CMK (cell line): ENCODE data around the gene INTS14.
"Not testable (repeated sequence)": the region's sequence is repeated elsewhere in the genome, so short reads cannot be mapped to it uniquely, and the experiment has no call there.

Source experiments
- DNase-seq: peaks from one replicate; pipeline ENCODE4 v3.0.0-alpha.2; 2010; ENCODE audit warnings: low read depth

INTS14 gene

GRCh38 chr15:65578904-65579728 is 31.8 kb downstream of the INTS14 start:
- DNase-seq: no peak

DNA sequence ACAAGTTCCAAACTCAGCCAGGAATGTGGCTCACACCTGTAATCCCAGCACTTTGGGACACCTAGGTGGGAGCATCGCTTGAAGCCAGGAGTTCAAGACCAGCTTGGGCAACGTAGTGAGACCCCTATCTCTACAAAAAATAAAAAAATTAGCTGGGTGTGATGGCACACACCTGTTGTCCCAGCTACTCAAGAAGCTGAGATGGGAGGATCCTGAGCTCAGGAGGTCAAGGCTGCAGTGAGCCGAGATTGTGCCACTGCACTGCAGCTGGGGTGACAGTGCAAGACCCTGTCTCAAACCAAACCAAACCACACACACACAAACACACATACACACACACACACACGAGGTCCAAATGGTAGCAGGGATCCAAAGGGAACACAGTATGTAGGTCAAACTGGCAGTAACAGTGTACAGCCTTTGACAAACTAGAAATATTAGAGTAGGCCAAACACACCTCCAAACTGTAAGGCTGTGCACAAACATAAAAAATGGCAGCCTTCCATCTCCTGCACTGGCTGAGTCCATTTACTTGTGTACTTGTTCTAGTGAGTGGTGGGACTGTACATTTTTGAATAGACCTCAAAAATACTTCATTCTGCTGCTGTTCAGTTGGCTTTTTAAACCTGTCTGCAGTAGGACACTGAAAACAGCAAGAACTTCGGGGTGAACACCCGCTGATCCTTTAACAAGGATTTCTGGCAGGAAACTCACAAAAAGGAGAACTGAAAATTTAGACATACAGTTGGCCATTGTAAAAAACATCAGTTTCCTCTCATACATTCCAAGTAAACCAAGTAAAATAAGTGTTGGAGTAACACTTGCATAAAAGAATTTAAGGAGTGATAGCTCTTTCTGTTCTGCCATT is 33.6 kb downstream of the INTS14 start:
- DNase-seq: no peak

- DNase-seq: no peak
Measured at GRCh38 chr15:65576664-65577063, 34.3 kb downstream of the INTS14 start.

DNA sequence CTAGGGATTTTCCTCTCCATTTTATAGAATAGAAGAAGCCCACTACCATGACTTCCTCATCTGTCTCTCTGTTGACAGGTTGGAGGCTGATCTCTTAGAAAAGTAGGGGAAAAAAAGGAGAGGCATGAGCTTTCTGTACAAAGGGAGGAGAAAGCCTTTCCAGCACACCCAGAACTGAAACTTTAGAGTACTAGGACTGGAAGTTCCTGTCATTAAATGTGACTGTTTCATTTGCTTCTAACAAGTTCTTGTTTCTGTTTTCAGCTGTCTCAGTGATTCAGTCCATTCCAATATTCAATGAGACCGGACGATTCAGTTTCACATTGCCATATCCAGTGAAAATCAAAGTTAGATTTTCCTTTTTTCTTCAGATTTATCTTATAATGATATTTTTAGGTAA is 39.0 kb downstream of the INTS14 start:
- no peak for DNase-seq

DNA sequence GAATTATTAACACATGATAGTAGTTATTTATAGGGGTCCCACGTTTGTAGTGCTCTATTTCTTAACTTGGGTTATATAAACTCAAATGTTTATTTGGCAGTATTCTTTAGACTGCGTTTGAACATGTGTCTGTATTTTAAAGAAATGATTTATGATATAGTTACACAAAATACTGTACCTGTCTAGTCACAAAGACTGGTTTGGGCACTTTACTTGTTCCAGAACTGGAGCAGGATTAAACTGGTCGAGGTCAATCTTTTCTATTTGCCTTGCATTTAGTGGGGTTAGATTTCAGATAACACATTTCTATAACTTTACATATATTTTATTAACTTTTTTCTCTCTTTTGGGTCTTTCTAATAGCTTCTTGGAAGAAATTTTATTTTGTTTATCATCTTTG is 41.2 kb downstream of the INTS14 start:
- DNase-seq: no peak

DNA sequence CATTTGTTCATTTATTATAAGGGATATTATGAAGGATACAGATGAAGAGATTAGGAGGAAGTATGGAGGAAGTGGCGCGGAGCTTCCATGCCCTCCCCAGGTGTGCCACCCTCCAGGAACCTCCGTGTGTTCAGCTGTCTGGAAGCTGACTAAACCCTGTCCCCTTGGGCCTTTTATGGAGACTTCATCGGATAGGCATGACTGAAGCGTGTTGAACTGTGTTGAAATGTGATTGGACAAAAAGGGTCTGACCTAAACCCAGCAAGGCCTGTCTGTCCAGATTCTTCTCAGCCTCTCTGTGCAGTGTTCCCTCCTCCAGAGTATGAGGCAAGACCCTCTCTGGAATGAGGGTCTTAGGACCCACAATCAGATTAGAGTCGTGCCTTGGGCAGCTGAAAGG is 49.0 kb downstream of the INTS14 start:
- DNase-seq: no peak

DNA sequence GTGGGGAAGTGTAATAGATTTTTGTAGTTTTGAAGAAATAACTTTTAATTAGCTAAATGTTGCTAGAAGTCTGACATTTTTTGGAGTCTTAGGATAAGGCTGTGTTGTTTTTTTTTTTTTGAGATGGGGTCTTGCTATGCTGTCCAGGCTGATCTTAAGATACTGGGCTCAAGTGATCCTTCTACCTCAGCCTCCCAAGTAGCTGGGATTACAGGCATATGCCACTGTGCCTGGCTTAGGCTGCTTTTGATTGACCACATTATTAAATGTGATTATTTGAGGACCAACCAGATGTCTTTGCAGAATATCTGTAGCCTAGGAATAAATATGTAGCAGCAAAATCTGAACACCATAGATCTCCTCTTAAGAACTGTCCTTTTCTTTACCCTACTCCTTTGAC is 51.0 kb downstream of the INTS14 start:
- DNase-seq: no peak

- DNase-seq: no peak
Measured at GRCh38 chr15:65558997-65559760, 51.8 kb downstream of the INTS14 start.

DNA sequence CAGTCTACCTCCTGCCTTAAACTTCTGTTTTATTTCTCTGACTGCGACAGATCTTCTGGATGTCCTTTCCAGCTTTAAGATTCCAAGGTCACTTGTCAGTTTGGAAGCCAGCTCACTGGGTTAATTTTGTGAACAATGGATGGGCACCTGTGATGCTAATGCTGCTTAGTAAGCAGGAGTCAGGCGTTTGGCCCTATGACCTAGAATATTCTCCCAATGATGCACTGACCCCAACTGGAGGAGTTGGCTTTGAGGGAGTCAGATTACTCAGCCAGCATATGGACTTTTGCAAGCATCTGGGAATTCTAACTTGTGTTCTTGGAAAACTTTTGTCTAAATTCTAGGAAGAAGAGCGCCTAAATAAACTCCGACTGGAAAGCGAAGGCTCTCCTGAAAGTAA is 52.6 kb downstream of the INTS14 start:
- no peak for DNase-seq

DNA sequence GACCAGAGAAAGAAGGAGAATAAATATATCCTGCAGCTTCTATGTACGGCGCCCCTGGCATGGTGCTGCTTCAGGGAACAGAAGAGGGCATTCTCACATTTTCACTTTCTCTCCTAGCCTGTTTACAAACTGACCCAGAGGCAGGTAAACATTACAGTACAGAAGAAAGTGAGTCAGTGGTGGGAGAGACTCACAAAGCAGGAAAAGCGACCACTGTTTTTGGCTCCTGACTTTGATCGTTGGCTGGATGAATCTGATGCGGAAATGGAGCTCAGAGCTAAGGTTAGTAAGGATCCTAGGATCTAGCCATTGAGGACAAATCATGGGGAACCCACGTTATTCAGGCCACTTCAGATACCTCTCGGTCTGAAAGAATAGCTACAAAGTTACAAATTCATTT is 54.3 kb downstream of the INTS14 start:
- no peak for DNase-seq

- no peak for DNase-seq
Measured at GRCh38 chr15:65553691-65554090, 57.2 kb downstream of the INTS14 start.

GRCh38 chr15:65552851-65553250 is 58.1 kb downstream of the INTS14 start:
- DNase-seq: not testable (repeated sequence)

GRCh38 chr15:65551183-65551582 is 59.7 kb downstream of the INTS14 start:
- DNase-seq: no peak

DNA sequence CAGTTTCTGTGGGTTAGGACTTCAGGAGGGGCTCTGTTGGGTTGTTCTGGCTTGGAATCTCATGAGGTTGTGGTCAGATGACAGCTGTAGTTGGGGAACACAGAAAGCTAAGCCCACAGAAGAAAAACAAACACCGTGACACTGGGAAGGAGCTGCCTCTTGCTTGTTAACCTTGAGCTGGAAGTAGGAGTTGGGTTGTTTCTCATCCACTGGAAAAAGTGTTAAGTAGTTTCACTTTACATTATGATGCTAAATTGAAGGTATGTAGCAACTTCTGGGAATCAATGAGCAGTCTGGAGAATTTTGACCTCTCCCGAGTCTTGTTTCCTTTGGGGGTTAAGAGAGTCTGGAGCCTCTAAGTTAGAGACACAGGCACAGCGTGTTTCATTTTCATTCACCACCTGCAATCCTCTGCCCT is 60.2 kb downstream of the INTS14 start:
- no peak for DNase-seq

GRCh38 chr15:65549288-65549687 is 61.6 kb downstream of the INTS14 start:
- not testable (repeated sequence) for DNase-seq

DNA sequence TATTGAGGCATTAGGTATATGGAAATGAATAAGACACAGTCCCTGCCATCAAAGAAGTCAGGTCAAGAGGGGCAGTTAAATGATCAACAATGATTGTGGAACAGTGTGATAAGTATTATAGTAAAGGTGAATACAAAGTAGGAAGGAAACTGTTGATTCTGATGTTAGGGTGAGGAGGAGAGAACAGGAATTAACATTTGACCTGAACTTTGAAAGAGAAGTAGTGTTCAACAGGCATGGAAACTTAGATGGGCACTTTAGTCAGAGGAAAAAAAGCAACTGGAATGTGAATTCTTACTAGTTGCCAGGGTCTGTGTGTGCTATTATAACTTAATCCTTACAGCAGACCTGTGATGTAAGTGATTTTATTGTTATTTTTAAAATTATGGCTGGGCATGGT is 63.1 kb downstream of the INTS14 start:
- DNase-seq: no peak

- no peak for DNase-seq
Measured at GRCh38 chr15:65541231-65541820, 69.6 kb downstream of the INTS14 start.

DNA sequence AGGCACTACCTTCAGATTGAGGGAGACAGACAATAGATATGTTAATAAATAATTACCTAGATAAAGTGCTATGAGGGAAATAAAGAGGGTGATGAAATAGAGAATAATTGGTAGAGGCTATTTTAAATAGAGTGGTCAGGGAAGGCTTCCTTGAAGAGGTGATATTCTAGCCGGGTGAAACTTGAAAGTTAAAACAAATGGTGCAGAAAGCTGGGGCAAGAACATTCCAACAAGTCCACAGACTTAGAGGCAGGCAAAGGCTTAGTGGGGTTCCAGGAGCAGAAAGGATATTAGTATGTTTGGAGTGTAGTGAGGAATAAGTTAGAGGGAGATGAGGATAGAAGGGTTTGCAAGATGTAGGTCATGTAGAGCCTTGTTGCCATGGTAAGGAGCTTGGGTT is 70.6 kb downstream of the INTS14 start:
- DNase-seq: no peak

DNA sequence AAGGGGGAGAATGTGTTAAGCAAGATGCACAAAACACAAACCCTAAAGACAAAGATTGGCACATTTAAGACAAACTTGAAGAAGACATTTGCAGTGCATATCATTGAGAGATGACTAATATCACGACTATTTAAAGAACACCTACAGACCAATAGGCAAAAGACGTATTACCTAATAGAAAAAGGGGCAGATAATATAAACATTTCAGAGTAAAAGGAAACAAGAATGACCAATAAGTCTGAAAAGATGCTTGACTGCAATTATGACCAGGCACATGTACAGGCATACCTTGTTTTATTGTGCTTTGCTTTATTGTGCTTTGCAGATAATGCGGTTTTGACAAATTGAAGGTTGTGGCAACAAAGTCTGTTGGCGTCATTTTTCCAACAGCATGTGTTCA is 75.7 kb downstream of the INTS14 start:
- DNase-seq: no peak

DNA sequence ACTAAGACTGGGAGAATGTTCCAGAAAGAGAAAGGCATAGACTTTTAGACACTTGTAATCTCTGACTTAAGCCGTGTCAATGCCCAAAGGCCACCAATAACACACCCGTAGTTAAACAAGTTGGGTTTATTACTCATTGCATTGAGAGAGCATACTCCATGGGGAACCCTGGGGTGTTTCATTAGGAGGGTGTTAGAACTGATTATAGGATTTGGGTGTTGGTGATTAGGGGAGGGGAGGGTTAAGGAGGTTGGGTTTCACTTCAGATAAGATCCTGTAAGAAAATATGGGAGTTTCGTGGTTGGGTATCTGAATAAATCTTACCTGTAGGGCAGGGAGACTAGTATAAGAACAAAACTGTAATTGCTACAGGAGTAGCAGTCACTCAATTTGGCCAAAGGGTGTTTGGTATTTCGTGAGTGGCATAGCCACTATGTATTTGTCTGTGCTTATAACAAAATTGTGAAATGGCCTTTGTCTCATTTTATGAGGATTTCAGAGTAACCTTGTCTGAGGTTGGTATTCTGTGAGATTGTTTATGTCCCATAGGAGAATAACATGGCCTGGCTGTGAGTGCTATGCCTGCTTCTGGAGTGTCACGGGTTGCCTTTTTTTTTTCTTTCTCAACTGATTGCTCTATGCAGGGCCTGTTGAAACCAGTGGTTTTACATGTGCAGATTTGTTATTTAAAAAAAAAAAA is 77.7 kb downstream of the INTS14 start:
- DNase-seq: no peak

GRCh38 chr15:65532738-65533051 is 78.2 kb downstream of the INTS14 start:
- no peak for DNase-seq
